Glomerular visceral epithelial cell (primary cell): ENCODE measurements around the gene PMM2.

Experiments
- DNase-seq: peaks from one replicate; pipeline ENCODE4 v3.0.0-alpha.2; 2016; ENCODE audit errors: extremely low spot score

The PMM2 gene

DNA sequence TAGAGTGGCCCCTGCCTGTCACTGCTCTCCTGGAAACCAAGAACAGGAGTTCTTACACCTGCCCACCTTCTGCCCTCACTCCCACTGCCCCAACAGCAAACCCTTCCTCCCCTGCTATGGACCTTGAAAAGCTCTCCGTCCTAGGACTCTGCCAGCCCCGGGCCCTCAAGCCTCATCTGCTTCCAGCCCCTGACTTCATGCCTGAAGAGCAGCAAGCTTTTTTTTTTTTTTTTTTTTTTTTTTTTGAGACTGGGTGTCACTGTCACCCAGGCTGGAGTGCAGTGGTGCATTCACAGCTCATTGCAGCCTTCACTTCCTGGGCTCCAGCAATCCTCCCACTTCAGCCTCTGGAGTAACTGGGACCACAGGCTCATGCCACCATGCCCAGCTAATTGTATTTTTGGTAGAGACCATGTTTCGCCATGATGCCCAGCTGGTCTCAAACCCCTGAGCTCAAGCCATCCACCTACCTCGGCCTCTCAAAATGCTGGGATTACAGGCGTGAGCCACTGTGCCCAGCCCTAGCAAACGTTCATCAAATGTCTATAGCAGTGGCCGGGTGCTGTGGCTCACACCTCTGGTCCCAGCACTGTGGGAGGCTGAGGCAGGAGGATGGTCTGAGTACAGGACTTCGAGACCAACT, 54.2 kb downstream of the PMM2 start:
- no peak for DNase-seq

DNA sequence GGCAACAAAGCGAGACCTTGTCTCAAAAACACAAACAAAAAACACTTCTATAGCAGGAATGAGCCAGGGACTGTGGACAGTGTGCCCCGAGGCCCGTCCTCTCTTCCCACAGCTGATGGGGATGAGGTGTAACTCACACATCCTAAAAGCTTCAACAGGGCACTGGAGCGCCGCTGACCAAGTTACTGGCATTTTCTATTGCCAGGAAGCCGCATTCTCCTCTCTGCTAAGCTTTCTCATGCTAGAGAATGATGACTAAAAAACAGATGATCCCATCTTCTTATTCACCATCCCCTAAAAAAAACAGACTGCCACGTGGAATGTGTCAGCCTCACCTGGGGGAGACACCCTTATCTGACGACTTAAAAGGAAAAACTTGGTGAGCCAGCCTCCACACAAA, 54.9 kb downstream of the PMM2 start:
- DNase-seq = no peak

DNA sequence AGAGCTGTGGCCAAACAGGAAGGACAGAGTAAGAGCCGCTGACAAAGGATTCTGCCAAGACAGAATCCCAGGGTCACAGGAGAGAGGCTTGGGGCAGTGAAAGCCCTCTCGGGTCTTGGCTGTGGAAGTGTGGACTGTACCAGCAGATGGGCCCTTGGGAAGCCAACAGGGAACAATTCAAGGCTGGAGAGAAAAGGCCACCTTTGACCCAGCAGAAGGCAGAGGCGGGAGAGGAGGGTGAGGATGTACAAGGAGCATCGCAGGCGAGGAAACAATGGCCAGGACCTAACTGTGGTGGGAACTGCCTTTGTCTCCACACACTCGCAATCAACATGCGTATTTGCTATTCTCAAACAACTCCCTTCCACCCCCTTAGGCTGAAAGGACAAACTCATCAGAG, 55.5 kb downstream of the PMM2 start:
- no peak for DNase-seq

DNA sequence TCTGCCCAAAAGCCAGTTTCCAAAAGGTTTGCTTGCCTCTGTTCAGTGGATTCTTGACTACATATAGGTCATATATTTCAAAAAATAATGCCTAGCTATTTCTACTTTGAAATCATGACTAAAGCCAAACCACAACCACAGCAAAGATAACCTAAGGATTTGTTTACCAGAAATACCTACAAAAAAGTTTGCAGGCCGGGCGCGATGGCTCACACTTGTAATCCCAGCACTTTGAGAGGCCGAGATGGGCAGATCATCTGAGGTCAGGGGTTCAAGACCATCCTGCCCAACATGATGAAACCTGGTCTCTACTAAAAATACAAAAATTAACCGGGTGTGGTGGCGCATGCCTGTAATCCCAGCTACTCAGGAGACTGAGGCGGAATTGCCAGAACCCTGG, 56.0 kb downstream of the PMM2 start:
- DNase-seq = no peak

DNA sequence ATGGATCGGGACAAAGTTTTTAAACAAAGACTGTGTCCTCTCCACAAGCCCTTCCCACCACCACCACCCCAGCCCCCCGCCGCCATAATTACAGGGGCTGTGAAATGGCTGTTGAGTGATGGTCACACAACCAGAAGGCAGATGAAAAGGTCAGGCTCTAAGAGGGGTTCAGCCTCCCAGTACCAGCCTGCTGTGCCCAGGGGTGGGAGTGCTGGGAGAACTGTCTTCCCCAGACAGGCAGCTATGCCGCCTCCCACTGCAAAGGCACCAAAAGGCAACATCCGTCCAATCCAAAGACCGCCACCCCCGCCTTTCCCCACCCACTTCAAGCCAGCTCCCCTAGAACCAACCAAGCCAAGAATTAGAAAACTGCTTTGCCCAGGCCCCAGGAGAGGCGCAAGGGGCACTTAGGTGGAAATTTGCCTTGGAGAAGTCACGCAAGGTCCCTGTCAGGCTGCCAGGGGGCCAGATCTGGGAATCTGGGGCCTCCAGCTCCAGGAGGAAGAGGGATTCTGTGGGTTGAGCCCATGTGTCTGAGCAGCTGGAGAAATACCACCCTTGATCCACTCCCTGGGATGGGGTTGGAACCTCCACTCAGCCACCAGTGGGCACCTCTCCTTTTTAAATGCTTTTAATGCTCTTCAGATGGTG, 56.8 kb downstream of the PMM2 start:
- no peak for DNase-seq

DNA sequence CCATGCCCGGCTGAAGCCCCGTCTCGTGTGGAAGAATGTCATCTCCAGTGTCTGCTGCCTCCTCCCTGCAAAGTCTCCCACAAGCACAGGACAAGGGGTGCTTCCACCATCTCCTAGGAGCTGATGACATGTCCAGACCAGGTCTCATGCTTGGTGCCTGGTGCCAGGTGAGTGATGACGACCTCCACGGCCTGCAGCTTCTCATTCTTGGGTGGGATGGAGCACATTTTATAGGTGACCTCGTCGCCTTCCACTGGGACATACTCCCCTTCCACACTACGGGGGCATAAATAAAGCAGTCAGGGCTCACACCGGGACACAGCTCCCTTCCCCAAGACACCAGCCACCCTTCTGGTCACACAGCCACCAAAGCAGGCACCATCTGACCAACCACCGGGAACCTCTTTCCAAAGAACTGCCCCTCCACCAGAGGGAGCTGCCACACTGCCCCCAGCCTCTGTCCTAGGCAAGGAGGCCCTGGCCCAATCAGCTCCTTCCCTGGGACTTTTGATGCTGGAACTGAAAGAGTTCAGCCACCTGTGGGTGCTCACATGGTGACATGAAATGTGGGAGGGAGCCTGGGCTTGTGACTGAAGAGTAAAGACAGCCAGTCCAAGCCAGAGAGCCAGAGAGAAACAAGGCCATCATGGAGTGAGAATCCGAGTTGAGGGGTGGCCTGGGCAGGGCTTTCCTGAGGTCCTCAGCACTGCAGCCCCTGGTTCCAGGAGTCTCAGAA, 57.6 kb downstream of the PMM2 start:
- no peak for DNase-seq

DNA sequence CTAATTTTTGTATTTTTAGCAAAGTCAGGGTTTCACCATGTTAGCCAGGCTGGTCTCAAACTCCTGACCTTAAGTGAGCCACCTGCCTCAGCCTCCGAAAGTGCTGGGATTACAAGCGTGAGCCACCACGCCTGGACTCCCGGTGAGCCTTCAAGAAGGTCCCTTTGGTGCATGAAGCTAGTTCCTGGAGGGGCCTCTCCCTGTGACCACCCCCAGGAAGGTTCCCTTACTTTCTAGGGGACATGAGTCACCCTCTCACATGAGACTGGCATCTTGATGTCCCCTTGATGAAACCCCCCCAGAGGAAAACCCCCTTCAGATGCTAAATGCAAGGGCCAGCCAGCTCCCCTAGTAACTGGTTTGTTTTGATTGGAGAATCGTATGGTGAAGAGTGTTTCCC, 58.3 kb downstream of the PMM2 start:
- DNase-seq = no peak

DNA sequence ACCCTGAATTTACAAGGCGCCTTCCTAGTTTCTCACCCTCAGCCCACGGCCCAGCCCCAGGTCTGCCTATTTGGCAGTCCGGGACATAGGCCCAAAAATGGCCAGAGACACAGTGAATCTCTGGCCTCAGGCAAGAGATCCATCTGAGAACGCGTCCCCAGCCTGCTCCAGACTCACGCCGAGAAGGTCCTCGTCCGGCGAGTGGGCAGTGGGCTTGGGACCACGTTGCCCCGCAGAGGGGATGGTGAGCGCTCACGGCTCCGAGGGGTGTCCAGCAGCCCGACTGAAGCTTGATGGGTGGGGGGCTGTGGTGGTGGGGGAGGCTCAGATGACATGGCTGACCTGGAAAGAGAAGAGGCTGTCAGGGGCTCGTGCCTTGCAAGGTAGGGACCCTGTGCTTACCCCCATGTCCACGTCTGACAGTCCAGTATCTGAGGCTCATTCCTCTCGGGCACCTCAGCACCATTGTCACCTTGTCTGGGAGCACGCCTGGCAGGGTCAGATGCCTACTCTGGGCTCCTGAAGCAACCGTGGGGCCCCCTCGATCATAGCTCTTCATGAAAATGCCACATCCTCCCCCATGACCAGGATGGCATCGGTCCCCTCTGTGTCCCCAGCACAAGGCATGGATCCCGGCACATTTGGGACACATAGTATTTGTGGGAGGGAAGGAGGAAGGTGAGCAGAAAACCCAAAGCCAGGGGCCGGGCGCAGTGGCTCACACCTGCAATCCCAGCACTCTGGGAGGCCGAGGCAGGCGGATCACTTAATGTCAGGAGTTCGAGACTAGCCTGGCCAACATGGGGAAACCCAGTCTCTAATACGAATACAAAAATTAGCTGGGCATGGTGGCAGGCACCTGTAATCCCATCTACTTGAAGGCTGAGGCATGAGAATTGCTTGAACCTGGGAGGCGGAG, 61.6 kb downstream of the PMM2 start:
- no peak for DNase-seq

DNA sequence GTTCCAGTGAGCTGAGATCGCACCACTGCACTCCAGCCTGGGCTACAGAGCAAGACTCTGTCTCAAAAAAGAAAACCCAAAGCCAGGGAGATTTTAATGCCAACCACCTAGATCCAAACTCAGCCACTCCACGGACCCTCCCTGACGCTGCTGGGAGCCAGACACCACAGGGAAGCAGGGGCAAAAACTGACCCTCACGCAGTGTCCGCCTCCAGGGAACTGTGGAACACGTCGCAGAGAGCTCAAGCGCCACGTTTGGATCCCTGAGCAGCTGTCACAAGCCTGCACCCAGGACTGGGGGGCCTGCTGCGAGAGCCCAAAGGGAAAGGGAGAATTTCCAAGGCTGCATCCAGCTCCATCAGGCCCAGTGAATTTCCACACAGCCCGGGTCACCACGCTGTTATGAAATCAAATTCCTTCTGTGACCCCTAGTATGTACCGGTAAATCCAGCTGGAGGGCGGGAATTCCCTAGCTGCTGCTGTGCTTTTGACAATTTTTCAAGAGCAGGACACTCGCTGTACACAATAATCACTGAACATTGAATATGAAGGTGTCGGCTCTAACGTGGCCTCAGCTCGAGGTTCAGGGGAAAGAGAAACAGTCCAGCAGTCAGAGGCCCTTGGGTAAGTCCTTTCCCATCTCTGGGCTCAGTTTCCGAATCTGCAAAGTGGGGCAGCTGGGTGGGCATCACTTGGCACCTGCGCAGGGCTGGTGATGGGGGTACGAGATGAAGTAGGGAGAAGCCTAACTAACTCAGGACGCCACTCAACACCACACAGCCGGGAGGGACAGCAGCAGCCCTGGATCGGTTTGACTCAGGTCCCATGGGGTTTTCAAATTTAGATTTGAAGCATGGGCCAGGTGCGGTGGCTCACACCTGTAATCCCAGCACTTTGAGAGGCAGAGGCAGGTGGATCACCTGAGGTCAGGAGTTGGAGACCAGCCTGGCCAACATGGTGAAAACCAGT, 62.6 kb downstream of the PMM2 start:
- DNase-seq = no peak

DNA sequence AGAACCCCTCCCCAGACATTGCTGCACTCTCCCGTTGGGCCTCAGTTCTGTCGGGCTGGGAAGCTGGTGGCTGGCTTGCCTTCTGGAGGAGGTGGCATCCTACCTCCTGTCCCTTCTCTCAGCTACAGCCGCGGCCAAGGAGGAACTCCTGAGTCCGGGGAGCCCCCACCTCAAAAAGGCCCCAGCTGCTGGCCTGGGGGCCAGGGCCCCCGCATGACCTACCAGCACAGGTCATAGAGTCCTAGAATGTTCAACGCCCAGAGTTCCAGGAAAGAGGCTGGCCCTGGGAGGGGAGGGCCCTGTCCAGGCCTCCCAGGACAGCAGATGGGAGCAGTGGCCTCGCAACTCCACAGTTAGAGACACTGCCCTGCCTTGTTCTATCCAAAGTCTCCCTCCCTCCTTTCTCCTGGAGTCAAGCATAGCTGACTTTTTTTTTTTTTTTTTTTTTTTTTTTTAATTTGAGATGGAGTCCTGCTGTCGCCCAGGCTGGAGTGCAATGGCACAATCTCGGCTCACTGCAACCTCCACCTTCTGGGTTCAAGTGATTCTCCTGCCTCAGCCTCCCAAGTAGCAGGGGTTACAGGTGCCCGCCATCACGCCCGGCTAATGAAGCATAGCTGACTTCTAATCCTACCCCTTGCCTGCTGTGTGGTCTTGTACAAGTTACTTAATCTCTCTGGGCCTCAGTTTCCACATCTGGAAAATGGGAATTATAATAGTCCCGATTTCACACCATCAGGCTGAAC, 64.1 kb downstream of the PMM2 start:
- DNase-seq = no peak

DNA sequence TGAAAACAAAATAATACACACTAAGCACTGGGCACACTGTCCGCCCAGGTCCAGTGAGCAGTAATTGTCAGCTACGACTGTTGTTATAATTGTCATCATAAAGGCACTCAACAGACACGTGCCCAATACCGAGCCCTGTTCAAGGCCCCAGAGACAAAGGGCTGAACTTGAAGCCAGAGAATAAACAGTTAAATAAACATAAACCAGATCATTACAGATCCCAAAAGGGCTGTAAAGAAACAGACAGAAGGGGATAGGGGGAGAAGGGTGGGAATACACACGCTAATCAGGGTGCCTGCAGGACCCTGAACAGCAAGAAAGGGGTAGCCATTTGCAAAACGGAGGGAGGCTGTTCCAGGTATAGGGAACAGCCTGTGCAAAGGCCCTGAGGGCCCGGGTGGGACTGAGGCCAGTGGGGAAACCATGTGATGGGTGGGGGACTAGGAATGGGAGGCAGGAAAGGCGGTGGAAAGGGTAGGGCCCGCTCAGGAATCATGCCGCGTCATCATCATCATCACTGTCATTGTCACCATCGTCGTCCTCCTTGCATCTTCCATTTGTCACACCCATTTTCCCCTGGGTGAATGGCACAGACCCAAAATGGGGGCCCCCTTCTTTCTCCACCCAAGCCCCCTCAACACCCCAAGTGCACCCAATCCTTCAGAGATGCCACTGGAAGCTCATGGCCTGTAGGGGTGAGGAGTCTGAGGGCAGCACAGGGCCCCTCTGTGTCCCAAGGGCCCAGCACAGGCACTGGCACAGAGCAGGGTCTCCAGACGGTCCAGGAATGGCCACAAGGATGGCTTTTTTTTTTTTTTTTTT, 64.9 kb downstream of the PMM2 start:
- no peak for DNase-seq

DNA sequence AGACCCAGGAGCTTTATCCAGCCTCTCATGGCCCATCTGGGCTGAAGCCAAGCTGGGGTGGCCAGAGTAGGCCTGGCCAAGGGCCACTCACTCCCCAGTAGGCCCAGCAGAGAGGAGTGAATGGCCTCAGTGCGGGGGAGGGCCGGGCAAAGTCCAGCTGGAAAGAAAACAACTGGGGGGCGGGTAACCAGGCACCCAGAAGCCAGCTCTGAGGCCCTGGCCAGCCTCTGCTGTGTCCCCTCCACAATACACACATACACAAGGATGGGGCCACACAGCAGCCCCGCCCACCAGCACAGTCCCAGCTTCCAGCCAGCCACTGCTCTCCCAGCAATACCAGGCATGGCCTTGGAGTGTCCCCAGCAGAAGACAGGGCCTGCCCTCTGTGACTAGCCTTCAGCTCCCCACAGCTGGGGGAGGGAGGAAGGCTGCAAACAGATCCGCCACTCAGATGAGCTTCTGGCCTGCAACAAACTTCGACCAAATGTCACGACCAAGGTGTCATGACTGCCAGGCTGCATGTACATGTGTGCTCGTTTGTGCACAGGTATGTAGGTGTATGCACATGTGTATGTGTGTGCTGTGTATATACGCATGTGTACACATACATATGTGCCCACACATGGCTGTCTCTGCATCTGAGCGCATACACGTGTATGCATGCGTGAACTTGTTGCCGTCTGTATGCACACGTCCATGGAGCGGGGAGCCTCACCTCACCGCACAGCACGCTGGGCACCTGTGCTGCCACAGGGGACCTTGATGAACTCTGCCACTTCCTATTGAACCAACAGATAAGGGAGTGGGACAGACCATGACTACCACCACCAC, 66.2 kb downstream of the PMM2 start:
- no peak for DNase-seq

DNA sequence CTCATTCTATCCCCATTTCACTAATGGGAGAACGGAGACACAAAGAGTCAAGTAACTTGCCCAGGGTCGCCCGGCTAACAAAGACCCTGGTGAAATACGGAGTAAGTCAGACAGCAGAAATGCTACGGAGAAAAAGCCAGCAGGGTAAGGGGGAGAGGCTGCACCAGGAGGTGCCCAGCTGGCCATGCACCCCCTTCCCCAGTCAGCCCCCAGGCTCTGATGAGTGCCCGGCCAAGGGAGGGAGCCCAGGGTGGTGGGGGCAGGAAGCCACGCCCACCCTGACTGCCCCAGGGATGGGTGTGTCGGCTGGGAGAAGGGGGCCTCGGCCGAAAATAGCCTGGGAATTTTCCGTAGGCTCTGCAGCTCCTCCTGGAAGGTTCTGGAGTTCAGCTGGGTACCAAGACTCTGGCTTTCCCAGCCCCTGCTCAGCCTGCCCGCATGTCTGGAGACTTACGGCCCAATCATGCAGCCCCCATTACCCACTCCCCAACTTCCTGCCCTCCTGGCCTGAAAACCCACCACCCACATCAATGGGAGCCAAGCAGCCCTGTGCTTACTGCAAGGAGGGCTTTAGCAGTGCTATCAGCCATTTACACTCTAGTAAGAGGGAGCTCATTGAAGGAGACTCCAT, 67.0 kb downstream of the PMM2 start:
- no peak for DNase-seq

DNA sequence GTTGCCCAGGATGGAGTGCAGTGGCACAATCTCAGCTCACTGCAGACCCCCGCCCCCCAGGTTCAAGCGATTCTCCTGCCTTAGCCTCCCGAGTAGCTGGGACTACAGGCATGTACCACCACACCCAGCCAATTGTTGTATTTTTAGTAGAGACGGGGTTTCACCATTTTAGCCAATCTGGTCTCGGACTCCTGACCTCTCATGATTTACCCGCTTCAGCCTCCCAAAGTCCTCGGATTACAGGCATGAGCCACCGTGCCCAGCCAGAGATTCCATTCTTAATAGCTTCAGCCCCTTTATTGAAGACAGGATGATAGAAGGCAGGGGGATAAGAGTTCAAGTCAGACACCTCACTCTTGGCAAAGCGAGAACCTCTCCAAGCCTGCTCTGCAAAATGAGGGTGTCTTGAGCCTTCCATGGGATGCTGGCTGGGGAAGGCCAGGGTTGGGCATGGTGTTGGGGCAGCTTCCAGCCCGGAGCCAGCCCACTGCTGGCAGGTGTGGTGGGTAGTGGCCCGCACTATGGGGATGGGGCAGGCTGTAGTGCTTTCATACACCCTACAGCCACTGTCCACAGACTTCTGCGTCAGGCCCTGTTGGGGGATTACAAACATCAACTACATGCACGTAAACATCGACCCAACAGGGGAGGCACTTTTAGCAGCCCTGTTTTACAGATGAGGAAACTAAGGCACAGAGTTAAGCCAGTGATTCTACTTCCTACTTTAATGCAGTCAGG, 67.7 kb downstream of the PMM2 start:
- DNase-seq = no peak

DNA sequence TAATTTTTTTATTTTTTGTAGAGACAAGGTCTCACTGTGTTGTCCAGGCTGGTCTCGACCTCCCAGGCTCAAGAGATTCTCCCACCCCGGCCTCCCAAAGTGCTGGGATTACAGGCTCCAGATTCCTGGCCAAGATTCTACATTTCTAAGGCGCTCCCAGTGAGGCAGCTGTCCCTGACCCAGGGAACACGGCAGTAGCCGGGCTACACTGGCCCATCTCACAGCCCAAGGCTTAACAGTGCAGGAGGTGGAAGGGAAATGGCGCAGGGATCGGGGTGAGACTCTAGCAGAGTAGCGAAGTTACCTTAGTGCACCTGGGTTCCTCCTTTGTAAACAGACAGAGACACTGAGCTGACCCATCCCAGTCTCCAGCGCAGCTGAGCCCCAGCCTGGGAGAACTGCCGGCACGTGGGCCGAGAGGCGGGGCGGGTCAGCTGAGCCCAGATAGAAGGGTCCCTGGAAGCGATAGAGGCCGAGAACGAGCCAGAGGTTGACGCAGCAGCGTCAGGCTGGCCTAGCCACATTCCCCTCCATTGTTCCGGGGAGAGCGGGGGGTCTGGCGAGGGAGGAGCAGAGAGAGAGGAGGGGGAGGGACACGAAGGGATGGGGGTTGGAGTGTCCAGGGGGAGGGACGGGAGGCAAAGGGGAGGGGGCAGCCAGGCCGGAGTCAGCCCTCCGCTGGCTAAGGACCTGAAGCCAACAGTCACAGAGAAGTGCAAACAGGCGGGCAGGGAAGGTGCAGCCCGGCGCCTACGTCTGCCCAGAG, 68.7 kb downstream of the PMM2 start:
- DNase-seq = no peak

DNA sequence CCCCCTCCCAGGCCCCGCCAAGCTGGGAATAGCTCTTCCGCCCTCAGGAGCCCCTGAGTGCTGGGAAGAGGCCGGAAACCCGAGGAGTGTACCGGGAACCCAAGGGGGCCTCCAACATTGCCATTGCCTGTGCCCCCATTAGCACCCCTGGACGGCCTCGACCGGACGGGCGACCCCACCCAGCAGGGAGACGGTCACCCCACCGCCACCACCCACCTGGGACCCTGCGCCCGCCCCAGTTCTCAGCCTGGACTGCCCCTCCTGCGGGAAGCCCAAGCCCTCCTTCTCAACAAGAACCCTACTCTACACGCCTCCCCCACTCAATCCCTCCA, 69.2 kb downstream of the PMM2 start:
- no peak for DNase-seq
